MM.1S (cell line): ENCODE data around the gene AUTS2.

Source experiments
- DNase-seq: peaks from one replicate; pipeline ENCODE4 v3.0.0-alpha.2; 2015
- H2AFZ ChIP-seq: fragments of 300-600 bp; sonication (generic); 2 replicates; pipeline ENCODE4 v1.6.0; 2016; ENCODE audit warnings: antibody characterized with exemption, low read length
- H3F3A ChIP-seq: fragments of 300-600 bp; sonication (generic); 2 replicates; pipeline ENCODE4 v1.6.1; 2016; ENCODE audit warnings: mild to moderate bottlenecking, antibody characterized with exemption, low read length, moderate library complexity, mixed read lengths; ENCODE audit not compliant: insufficient read depth
- H3K27ac ChIP-seq: fragments of 300-600 bp; sonication (generic); 2 replicates; pipeline ENCODE4 v1.5.1; 2016; ENCODE audit warnings: mild to moderate bottlenecking, low read length
- H3K27me3 ChIP-seq: fragments of 300-600 bp; sonication (generic); replicated peaks from 2 replicates; pipeline ENCODE4 v1.6.0; 2016; ENCODE audit warnings: low read length; ENCODE audit not compliant: insufficient read depth
- H3K36me3 ChIP-seq: fragments of 300-600 bp; sonication (generic); replicated peaks from 2 replicates; pipeline ENCODE4 v1.6.1; 2016; ENCODE audit warnings: mild to moderate bottlenecking, low read length, mixed read lengths; ENCODE audit not compliant: insufficient read depth
- H3K4me1 ChIP-seq: fragments of 300-600 bp; sonication (generic); 2 replicates; pipeline ENCODE4 v1.6.1; 2016; ENCODE audit warnings: low read length, mixed read lengths
- H3K4me2 ChIP-seq: fragments of 300-600 bp; sonication (generic); 2 replicates; pipeline ENCODE4 v1.6.0; 2016; ENCODE audit warnings: low read depth, low read length
- H3K4me3 ChIP-seq: fragments of 300-600 bp; sonication (generic); 2 replicates; pipeline ENCODE4 v1.5.1; 2016; ENCODE audit warnings: low read length, mixed read lengths
- H3K79me2 ChIP-seq: fragments of 300-600 bp; sonication (generic); 2 replicates; pipeline ENCODE4 v1.6.1; 2016; ENCODE audit warnings: mixed run types, low read length, mixed read lengths
- H3K9ac ChIP-seq: fragments of 300-600 bp; sonication (generic); 2 replicates; pipeline ENCODE4 v1.6.1; 2016; ENCODE audit warnings: low read length, mixed read lengths
- H3K9me2 ChIP-seq: fragments of 300-600 bp; sonication (generic); replicated peaks from 2 replicates; pipeline ENCODE4 v1.6.1; 2016; ENCODE audit warnings: mild to moderate bottlenecking, low read length, mixed read lengths; ENCODE audit not compliant: insufficient read depth
- H3K9me3 ChIP-seq: fragments of 300-600 bp; sonication (generic); replicated peaks from 2 replicates; pipeline ENCODE4 v1.6.1; 2016; ENCODE audit warnings: mild to moderate bottlenecking, low read length, mixed read lengths; ENCODE audit not compliant: insufficient read depth
- H4K20me1 ChIP-seq: fragments of 300-600 bp; sonication (generic); 2 replicates; pipeline ENCODE4 v1.6.1; 2016; ENCODE audit warnings: mild to moderate bottlenecking, low read length, moderate library complexity, mixed read lengths; ENCODE audit not compliant: insufficient read depth
- EZH2 ChIP-seq: fragments of 300-600 bp; sonication (generic); optimal IDR thresholded peaks from 2 replicates; pipeline ENCODE3; 2017; ENCODE audit warnings: low read depth, mild to moderate bottlenecking, antibody characterized with exemption, low read length, mixed read lengths
- EZH2phosphoT487 ChIP-seq: fragments of 300-600 bp; sonication (generic); IDR thresholded peaks from 2 replicates; pipeline ENCODE4 v1.6.1; 2018; ENCODE audit warnings: antibody characterized with exemption, low read length
- TF ChIP-seq, protein P1 (sequence below): fragments of 300-600 bp; sonication (generic); IDR thresholded peaks from 2 replicates; pipeline ENCODE4 v1.5.1; 2016; ENCODE audit warnings: antibody characterized with exemption, low read length, mixed read lengths

AUTS2 gene

DNA sequence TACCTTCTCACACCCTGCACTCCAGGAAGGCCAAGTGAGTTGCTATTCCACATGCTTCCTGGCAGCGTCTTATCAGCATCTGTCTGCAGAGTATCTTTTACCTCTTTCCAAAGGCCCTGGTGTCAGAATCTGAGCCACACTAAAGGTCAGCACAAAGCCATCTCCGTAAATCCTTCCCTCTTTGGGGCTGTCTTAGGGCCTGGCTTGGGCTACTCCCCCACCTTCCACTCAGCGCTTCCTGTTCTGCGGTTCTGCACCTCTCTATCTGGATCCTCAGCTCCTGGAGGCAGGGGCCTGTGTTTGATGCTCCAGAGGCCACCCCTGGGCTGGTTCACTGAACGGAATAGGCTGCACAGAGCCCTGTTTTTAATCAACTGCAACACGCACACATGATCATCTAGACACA, 1198.8 kb downstream of the AUTS2 start:
- no peaks in the 10 kb centered on the region for H3K27me3 ChIP-seq
- H3K9me2 ChIP-seq, result no peaks in the 10 kb centered on the region
- peaks cover 4% of the 10 kb centered on the region; the same call in 1 of the 2 replicates for H3K36me3 ChIP-seq
- H2AFZ ChIP-seq, result no peak overlapping the region
- no peak overlapping the region for H3K4me3 ChIP-seq
- H3K27ac ChIP-seq, result no peak overlapping the region
- H3F3A ChIP-seq, result no peaks in the 10 kb centered on the region
- H3K9ac ChIP-seq, result no peak overlapping the region
- DNase-seq, result no peak
- H3K79me2 ChIP-seq, result no peaks in the 10 kb centered on the region
- H3K9me3 ChIP-seq, result no peaks in the 10 kb centered on the region
- H4K20me1 ChIP-seq, result no peaks in the 10 kb centered on the region
- TF ChIP-seq EZH2phosphoT487 (no peak), EZH2 (no peak)
- TF ChIP-seq, protein P1, sequence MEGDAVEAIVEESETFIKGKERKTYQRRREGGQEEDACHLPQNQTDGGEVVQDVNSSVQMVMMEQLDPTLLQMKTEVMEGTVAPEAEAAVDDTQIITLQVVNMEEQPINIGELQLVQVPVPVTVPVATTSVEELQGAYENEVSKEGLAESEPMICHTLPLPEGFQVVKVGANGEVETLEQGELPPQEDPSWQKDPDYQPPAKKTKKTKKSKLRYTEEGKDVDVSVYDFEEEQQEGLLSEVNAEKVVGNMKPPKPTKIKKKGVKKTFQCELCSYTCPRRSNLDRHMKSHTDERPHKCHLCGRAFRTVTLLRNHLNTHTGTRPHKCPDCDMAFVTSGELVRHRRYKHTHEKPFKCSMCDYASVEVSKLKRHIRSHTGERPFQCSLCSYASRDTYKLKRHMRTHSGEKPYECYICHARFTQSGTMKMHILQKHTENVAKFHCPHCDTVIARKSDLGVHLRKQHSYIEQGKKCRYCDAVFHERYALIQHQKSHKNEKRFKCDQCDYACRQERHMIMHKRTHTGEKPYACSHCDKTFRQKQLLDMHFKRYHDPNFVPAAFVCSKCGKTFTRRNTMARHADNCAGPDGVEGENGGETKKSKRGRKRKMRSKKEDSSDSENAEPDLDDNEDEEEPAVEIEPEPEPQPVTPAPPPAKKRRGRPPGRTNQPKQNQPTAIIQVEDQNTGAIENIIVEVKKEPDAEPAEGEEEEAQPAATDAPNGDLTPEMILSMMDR, result no peak
- H3K4me2 ChIP-seq, result no peak overlapping the region
- no peaks in the 10 kb centered on the region for H3K4me1 ChIP-seq

DNA sequence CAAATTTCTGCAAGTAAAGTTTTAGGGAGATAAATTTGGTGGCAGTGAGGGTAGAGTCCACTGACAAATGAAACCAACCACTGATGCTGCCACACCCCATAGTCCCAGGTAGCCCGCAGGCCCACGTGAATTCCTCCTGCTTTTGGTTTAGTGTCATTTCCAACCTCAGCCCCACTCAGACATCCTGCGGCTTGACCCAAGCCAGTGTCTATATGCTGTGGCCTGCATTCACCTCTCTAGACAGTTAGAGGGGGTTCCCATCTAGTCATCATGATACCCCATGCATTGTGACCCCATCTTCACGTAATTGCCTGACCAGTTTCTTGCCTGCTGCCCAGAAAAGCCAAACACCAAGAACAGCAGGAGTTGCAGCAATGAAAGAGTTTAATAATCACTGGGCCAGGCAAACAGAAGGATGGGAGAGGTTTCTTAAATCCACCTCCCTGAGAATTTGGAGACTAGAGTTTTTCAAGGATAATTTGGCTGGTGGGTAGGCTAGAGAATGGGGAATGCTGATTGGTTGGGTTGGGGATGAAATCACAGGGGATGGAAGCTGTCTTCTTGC, 1201.6 kb downstream of the AUTS2 start:
- no peaks in the 10 kb centered on the region for H3K4me1 ChIP-seq
- no peaks in the 10 kb centered on the region for H4K20me1 ChIP-seq
- no peaks in the 10 kb centered on the region for H3K9me3 ChIP-seq
- TF ChIP-seq, protein P1, result no peak
- TF ChIP-seq EZH2 (no peak), EZH2phosphoT487 (no peak)
- H3K4me3 ChIP-seq, result no peak overlapping the region
- DNase-seq, result no peak
- no peaks in the 10 kb centered on the region for H3K9me2 ChIP-seq
- no peak overlapping the region for H3K4me2 ChIP-seq
- H3K79me2 ChIP-seq, result no peaks in the 10 kb centered on the region
- H3K27me3 ChIP-seq, result no peaks in the 10 kb centered on the region
- H2AFZ ChIP-seq, result no peak overlapping the region
- H3K27ac ChIP-seq, result no peak overlapping the region
- no peaks in the 10 kb centered on the region for H3F3A ChIP-seq
- H3K9ac ChIP-seq, result no peak overlapping the region
- no peaks in the 10 kb centered on the region for H3K36me3 ChIP-seq

DNA sequence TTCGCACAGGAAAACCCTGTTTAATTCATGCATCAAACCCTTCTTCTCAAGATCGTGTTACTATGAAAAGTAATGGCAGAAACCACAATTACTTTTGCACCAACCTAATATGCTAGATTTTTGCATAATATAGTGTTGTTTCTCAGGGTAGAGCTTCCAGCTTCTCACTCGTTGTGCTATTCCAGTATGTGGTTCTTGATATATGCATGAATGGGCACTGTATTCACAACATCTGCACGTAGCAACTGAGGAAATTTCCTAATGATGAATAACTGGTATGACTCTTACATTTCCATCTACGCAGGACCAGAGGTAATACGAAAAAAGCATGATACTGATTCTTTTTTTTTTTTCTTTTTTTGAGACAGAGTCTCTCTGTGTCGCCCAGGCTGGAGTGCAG, 1207.1 kb downstream of the AUTS2 start:
- Histone ChIP-seq H4K20me1 (no peaks in the 10 kb centered on the region), H3K36me3 (no peaks in the 10 kb centered on the region), H3K4me2 (no peak overlapping the region), H3K9ac (no peak overlapping the region), H3K4me1 (no peaks in the 10 kb centered on the region), H3K4me3 (no peak overlapping the region), H3K9me2 (no peaks in the 10 kb centered on the region), H3K27me3 (no peaks in the 10 kb centered on the region), H2AFZ (no peak overlapping the region), H3K9me3 (no peaks in the 10 kb centered on the region), H3F3A (no peaks in the 10 kb centered on the region), H3K27ac (no peak overlapping the region), H3K79me2 (no peaks in the 10 kb centered on the region)
- TF ChIP-seq EZH2phosphoT487 (no peak), EZH2 (no peak)
- TF ChIP-seq, protein P1, result no peak
- DNase-seq, result no peak
